Endothelial cell of umbilical vein (primary cell): ENCODE measurements around the gene ADGRL3. TPM values are rescaled to one million over a fixed set of nuclear protein-coding genes. Genes with fewer than 3 reads are reported as not detected.

Experiments used
- BruUV-seq: library from RNA; stranded (reverse); fragments of 400-500 nt; replicated peaks from 2 replicates; lab custom pipeline; 2021; lab: Mats Ljungman, UMichigan
- CTCF ChIA-PET: fragments of 300-600, 350-600 bp; sonication (Branson Sonifier 250); formaldehyde crosslinking; loops from one replicate; lab custom pipeline; 2021; ENCODE audit warnings: antibody characterized with exemption, inconsistent platforms; lab: Charles Lee
- POLR2A ChIA-PET: fragments of 300-600, 350-600 bp; sonication (Branson Sonifier 250); formaldehyde crosslinking; loops from one replicate; lab custom pipeline; 2021; ENCODE audit warnings: antibody characterized with exemption, inconsistent platforms; lab: Charles Lee
- DNase-seq: peaks from one replicate; pipeline ENCODE4 v3.0.0-alpha.2; 2011; ENCODE audit warnings: low read depth, low spot score
- FAIRE-seq: peaks from 2 replicates; lab custom pipeline; 2011; peaks lifted over from hg19 to GRCh38; lab: Jason Lieb, UNC
- H2AFZ ChIP-seq: 2 replicates; pipeline ENCODE4 v1.6.0; 2012; ENCODE audit warnings: low read depth, low read length, control low read depth, inconsistent platforms
- H3K27ac ChIP-seq: 2 replicates; pipeline ENCODE4 v1.5.1; 2011; ENCODE audit warnings: low read depth, mild to moderate bottlenecking, control low read depth, low read length, moderate library complexity; ENCODE audit not compliant: insufficient read depth
- H3K27me3 ChIP-seq, 2 experiments: 2 replicates each; pipeline versions ENCODE4 v1.6.0 to v1.6.1; 2011; ENCODE audit warnings: low read length in 2 of 2, mixed read lengths in 1 of 2; ENCODE audit not compliant: control insufficient read depth in 2 of 2, insufficient read depth in 2 of 2
- H3K36me3 ChIP-seq, 2 experiments: 2 replicates in 1 of 2; 3 replicates in 1 of 2; pipeline ENCODE4 v1.5.1; 2011; ENCODE audit warnings: low read length in 2 of 2, mild to moderate bottlenecking in 1 of 2, moderate library complexity in 1 of 2; ENCODE audit not compliant: control insufficient read depth in 2 of 2, insufficient read depth in 2 of 2; ENCODE audit errors: extremely low read depth in 1 of 2
- H3K4me1 ChIP-seq: 3 replicates; pipeline ENCODE4 v1.5.1; 2011; ENCODE audit warnings: mild to moderate bottlenecking, low read length; ENCODE audit not compliant: control insufficient read depth, insufficient read depth; ENCODE audit errors: extremely low read depth
- H3K4me2 ChIP-seq: 2 replicates; pipeline ENCODE4 v1.6.1; 2011; ENCODE audit warnings: low read length, control low read depth, mixed read lengths; ENCODE audit not compliant: insufficient read depth
- H3K4me3 ChIP-seq, 3 experiments: fragments of 200-600 bp in 1 of 3; sonication (generic), shearing (Covaris generic) in 1 of 3; replicated peaks in 1 of 3; 2 replicates each; pipeline ENCODE4 v1.5.1; 2011 to 2016; ENCODE audit warnings: control low read depth in 3 of 3, low read length in 3 of 3, mild to moderate bottlenecking in 2 of 3, inconsistent platforms in 1 of 3, low read depth in 1 of 3, moderate library complexity in 1 of 3; ENCODE audit not compliant: insufficient read depth in 1 of 3
- H3K79me2 ChIP-seq: 2 replicates; pipeline ENCODE4 v1.6.0; 2012; ENCODE audit warnings: low read length, inconsistent platforms; ENCODE audit not compliant: control insufficient read depth, insufficient read depth
- H3K9ac ChIP-seq: replicated peaks from 2 replicates; pipeline ENCODE3; 2011; ENCODE audit warnings: low read length, control low read depth; ENCODE audit not compliant: insufficient read depth; ENCODE audit errors: extremely low read depth
- H3K9me1 ChIP-seq: replicated peaks from 3 replicates; pipeline ENCODE4 v1.6.0; 2011; ENCODE audit warnings: mild to moderate bottlenecking, low read length; ENCODE audit not compliant: control insufficient read depth, insufficient read depth; ENCODE audit errors: extremely low read depth
- H3K9me3 ChIP-seq: replicated peaks from 2 replicates; pipeline ENCODE4 v1.5.1; 2012; ENCODE audit warnings: low read length, inconsistent platforms; ENCODE audit not compliant: control insufficient read depth, insufficient read depth
- H4K20me1 ChIP-seq: replicated peaks from 2 replicates; pipeline ENCODE3; 2011; ENCODE audit warnings: mild to moderate bottlenecking, low read length; ENCODE audit not compliant: control insufficient read depth, insufficient read depth; ENCODE audit errors: extremely low read depth
- CTCF ChIP-seq, 2 donors: IDR thresholded peaks; 1 replicate in 1 of 2; 2 replicates in 1 of 2; pipeline ENCODE4 v1.5.1; 2011; ENCODE audit warnings: low read length in 2 of 2, mild to moderate bottlenecking in 2 of 2, moderate library complexity in 2 of 2, control low read depth in 1 of 2, inconsistent platforms in 1 of 2, low read depth in 1 of 2; ENCODE audit not compliant: insufficient read depth in 1 of 2; ENCODE audit errors: extremely low read depth in 1 of 2
- EZH2 ChIP-seq: IDR thresholded peaks from 2 replicates; pipeline ENCODE4 v1.6.1; 2012; ENCODE audit warnings: borderline replicate concordance, low read depth, mild to moderate bottlenecking, moderate library complexity, low read length, inconsistent platforms; ENCODE audit not compliant: severe bottlenecking
- FOS ChIP-seq: IDR thresholded peaks from 2 replicates; pipeline ENCODE4 v1.6.1; 2011; ENCODE audit warnings: mild to moderate bottlenecking, low read length, moderate library complexity, borderline replicate concordance; ENCODE audit not compliant: insufficient read depth
- GATA2 ChIP-seq: IDR thresholded peaks from 2 replicates; pipeline ENCODE4 v1.7.0; 2011; ENCODE audit warnings: low read depth, mild to moderate bottlenecking, moderate library complexity, mixed read lengths, low read length; ENCODE audit not compliant: insufficient read length, insufficient read depth
- JUN ChIP-seq: IDR thresholded peaks from 2 replicates; pipeline ENCODE4 v1.6.1; 2011; ENCODE audit warnings: borderline replicate concordance, low read depth; ENCODE audit not compliant: insufficient read length, insufficient read depth
- MAX ChIP-seq: IDR thresholded peaks from 2 replicates; pipeline ENCODE4 v1.6.1; 2011; ENCODE audit not compliant: insufficient read depth, insufficient read length
- MYC ChIP-seq: IDR thresholded peaks from one replicate; pipeline ENCODE4 v1.6.1; 2011; ENCODE audit warnings: mild to moderate bottlenecking, low read depth, low read length
- POLR2A ChIP-seq: IDR thresholded peaks from 2 replicates; pipeline ENCODE4 v1.6.1; 2012; ENCODE audit warnings: low read depth, mild to moderate bottlenecking, control low read depth, low read length
- POLR2AphosphoS5 ChIP-seq: IDR thresholded peaks from 2 replicates; pipeline ENCODE4 v1.6.1; 2012; ENCODE audit warnings: low read depth, mild to moderate bottlenecking, control low read depth, low read length, moderate library complexity; ENCODE audit not compliant: insufficient read depth
- dilution Hi-C: fragments of 300-500 bp; cut with MboI; formaldehyde crosslinking; loops from one replicate; pipeline ENCODE4 v1.15.0; 2019; ENCODE audit warnings: low sequenced_read_pairs; ENCODE audit not compliant: extremely low pct_ligation_motif_present
- intact Hi-C: fragments of 100-400 bp; cut with micrococcal nuclease; formaldehyde crosslinking; loops from one replicate; pipeline ENCODE4 v1.10.0; 2022
- polyA plus RNA-seq, 4 experiments: library from polyadenylated mRNA; depleted of rRNA in 3 of 4; stranded (reverse) in 3 of 4; unstranded in 1 of 4; fragments of >200 nt; gene quantifications; 2 replicates each; pipeline versions ENCODE4 v1.2.1 to v1.2.3, GENCODE V29; 2011 to 2012; ENCODE audit warnings: missing spikeins in 1 of 4
- total RNA-seq: library from RNA; stranded (reverse); gene quantifications from 2 replicates; pipeline ENCODE4 v1.2.3, GENCODE V29; 2021

The ADGRL3 gene
- total and polyA plus RNA-seq, 2 donors (not counting 3 experiments of a cell fraction or from before 2014, with no cell fraction given): not detected

GRCh38 chr4:61217222-61217621, 17.1 kb downstream of the ADGRL3 start:
- H3K9ac ChIP-seq: no peak overlapping the region
- no peaks in the 10 kb centered on the region for H3K9me1 ChIP-seq
- no peaks in the 10 kb centered on the region for H4K20me1 ChIP-seq
- H3K27ac ChIP-seq: no peak overlapping the region
- ChIA-PET CTCF (no interaction called here), POLR2A (no interaction called here)
- BruUV-seq: no TSS peak
- no peak overlapping the region for H2AFZ ChIP-seq
- H3K36me3 ChIP-seq: no peaks in the 10 kb centered on the region
- no peaks in the 10 kb centered on the region for H3K4me1 ChIP-seq
- TF ChIP-seq JUN: no peak
- no peak for TF ChIP-seq MYC
- no peak for TF ChIP-seq GATA2
- no peak for TF ChIP-seq MAX
- no peak for TF ChIP-seq EZH2
- TF ChIP-seq FOS: no peak
- TF ChIP-seq POLR2A: no peak
- TF ChIP-seq CTCF (IDR thresholded peaks at IDR 0.05; ENCODE audit: extremely low read depth in 1 of 2, insufficient read depth in 1 of 2, low read depth in 1 of 2, low read length in 2 of 2): no peak
- TF ChIP-seq POLR2AphosphoS5: no peak
- no peak for DNase-seq
- dilution Hi-C loops: no loop called here
- H3K4me2 ChIP-seq: no peak overlapping the region
- H3K79me2 ChIP-seq: no peaks in the 10 kb centered on the region
- H3K9me3 ChIP-seq: no peaks in the 10 kb centered on the region
- no peaks in the 10 kb centered on the region for H3K27me3 ChIP-seq
- intact Hi-C loops: no loop called here
- H3K4me3 ChIP-seq: no peak overlapping the region
- FAIRE-seq: no peak
